Common myeloid progenitor, CD34-positive (primary cell): ENCODE measurements around the gene CASP10.

ENCODE experiments used
- CTCF ChIA-PET: fragments of 350-600 bp; sonication (Branson Sonifier 250); formaldehyde crosslinking; loops from one replicate; lab custom pipeline; 2021; ENCODE audit warnings: antibody characterized with exemption; lab: Charles Lee
- POLR2A ChIA-PET: fragments of 350-600 bp; sonication (Branson Sonifier 250); formaldehyde crosslinking; loops from one replicate; lab custom pipeline; 2021; ENCODE audit warnings: antibody characterized with exemption; lab: Charles Lee
- DNase-seq, 3 donors: peaks; one replicate each; pipeline versions ENCODE4 v3.0.0 to v3.0.0-alpha.2; 2013
- H3K27ac ChIP-seq, 2 experiments: 1 replicate in 1 of 2; 2 replicates in 1 of 2; pipeline ENCODE4 v1.7.0; 2013; ENCODE audit warnings: inconsistent platforms in 2 of 2, low read length in 2 of 2, mild to moderate bottlenecking in 2 of 2, low read depth in 1 of 2, moderate library complexity in 1 of 2; ENCODE audit not compliant: severe bottlenecking in 2 of 2, insufficient read depth in 1 of 2, poor library complexity in 1 of 2
- H3K27me3 ChIP-seq, 5 experiments: replicated peaks in 2 of 5; 1 replicate in 3 of 5; 2 replicates in 2 of 5; pipeline versions ENCODE4 v1.6.1 to v1.7.0; 2013; ENCODE audit warnings: low read length in 4 of 5, mild to moderate bottlenecking in 2 of 5, moderate library complexity in 2 of 5, inconsistent platforms in 1 of 5; ENCODE audit not compliant: insufficient read depth in 5 of 5, control insufficient read depth in 4 of 5
- H3K36me3 ChIP-seq, 4 experiments: 1 replicate in 2 of 4; 2 replicates in 2 of 4; pipeline versions ENCODE4 v1.6.1 to v1.7.0; 2013; ENCODE audit warnings: low read length in 3 of 4, control low read depth in 1 of 4, mild to moderate bottlenecking in 1 of 4; ENCODE audit not compliant: control insufficient read depth in 4 of 4, insufficient read depth in 4 of 4
- H3K4me1 ChIP-seq, 4 experiments: 1 replicate in 3 of 4; 2 replicates in 1 of 4; pipeline versions ENCODE4 v1.6.1 to v1.7.1; 2013; ENCODE audit warnings: low read length in 3 of 4, mild to moderate bottlenecking in 3 of 4, control low read depth in 1 of 4, inconsistent platforms in 1 of 4, moderate library complexity in 1 of 4; ENCODE audit not compliant: control insufficient read depth in 4 of 4, insufficient read depth in 4 of 4; ENCODE audit errors: control extremely low read depth in 1 of 4
- H3K4me3 ChIP-seq, 7 experiments: 1 replicate in 4 of 7; 2 replicates in 3 of 7; pipeline versions ENCODE4 v1.5.1 to v1.7.0; 2013; ENCODE audit warnings: mild to moderate bottlenecking in 7 of 7, low read length in 6 of 7, moderate library complexity in 6 of 7, inconsistent platforms in 2 of 7, low read depth in 2 of 7, control low read depth in 1 of 7; ENCODE audit not compliant: insufficient read depth in 4 of 7, control insufficient read depth in 1 of 7; ENCODE audit errors: extremely low read depth in 1 of 7
- H3K9me3 ChIP-seq, 5 experiments: 1 replicate in 4 of 5; 2 replicates in 1 of 5; pipeline versions ENCODE4 v1.6.1 to v1.7.1; 2013; ENCODE audit warnings: low read length in 4 of 5, mild to moderate bottlenecking in 2 of 5, inconsistent platforms in 1 of 5, low read depth in 1 of 5, moderate library complexity in 1 of 5; ENCODE audit not compliant: control insufficient read depth in 4 of 5, insufficient read depth in 2 of 5; ENCODE audit errors: control extremely low read depth in 1 of 5
- WGBS: methylation state at CpG from one replicate; pipeline ENCODE4 v1.1.5; 2013; ENCODE audit not compliant: insufficient coverage; 5-methylcytosine and 5-hydroxymethylcytosine counted together

Gene CASP10

DNA sequence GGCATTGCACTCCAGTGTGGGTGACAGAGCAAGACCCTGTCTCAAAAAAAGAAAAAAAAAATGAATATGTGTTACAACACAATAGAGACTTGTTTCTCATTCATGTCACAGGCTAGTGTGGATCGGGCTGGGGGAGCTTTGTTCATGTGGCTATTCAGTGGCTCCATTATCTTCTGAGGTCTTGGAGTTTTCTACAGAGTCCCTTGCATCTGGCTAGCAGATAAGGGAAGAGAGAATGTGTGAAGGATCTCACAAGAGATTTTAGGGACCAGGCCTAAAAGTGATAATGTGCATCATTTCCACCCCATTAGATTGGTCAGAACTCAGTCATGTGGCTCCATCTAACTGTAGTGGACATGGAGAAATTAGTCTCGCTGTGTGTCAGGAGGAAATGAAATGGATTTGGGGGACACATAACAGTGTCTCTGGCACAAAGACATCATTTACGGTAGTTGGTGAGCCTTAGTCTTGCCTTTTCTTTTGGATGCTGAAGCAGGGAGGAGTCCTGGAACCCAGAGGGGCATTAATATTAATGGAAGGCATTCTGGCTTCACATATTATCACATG lies 32.4 kb upstream of the CASP10 start:
- Histone ChIP-seq H3K27ac (no peak overlapping the region), H3K36me3 (peaks cover 10 to 63% (median 45%) of the 10 kb centered on the region in 4 experiments), H3K4me3 (no peak overlapping the region), H3K4me1 (peaks cover 0 to 18% (median 12%) of the 10 kb centered on the region in 4 experiments), H3K27me3 (no peaks in the 10 kb centered on the region), H3K9me3 (no peaks in the 10 kb centered on the region)
- no peak for DNase-seq
- ChIA-PET CTCF (interaction anchor here (0.7 to 1.8 kb wide), 6 partner anchors 10 to 30 kb away, joined by 3 to 10 read pairs (median 4); no protein-coding TSS in a partner anchor), POLR2A (no interaction called here)
- 94% methylated on average over 3 of the region's 3 CpGs for WGBS

GRCh38 chr2:201151127-201151981 lies 31.6 kb upstream of the CASP10 start:
- H3K4me1 ChIP-seq, result peaks cover 0 to 24% (median 14%) of the 10 kb centered on the region in 4 experiments
- 90% methylated on average over 4 of the region's 8 CpGs for WGBS
- ChIA-PET POLR2A (no interaction called here), CTCF (interaction anchor here (0.7 to 1.8 kb wide), 5 partner anchors 11 to 31 kb away, joined by 3 to 10 read pairs (median 5); no protein-coding TSS in a partner anchor)
- H3K27me3 ChIP-seq, result no peaks in the 10 kb centered on the region
- H3K27ac ChIP-seq, result peak overlapping the region; percentile 29 to 76
- no peaks in the 10 kb centered on the region for H3K9me3 ChIP-seq
- peaks cover 10 to 69% (median 51%) of the 10 kb centered on the region in 4 experiments for H3K36me3 ChIP-seq
- no peak overlapping the region for H3K4me3 ChIP-seq
- peak; percentile 42 to 86 (median 77) for DNase-seq

- H3K36me3 ChIP-seq, result peaks cover 12 to 60% (median 50%) of the 10 kb centered on the region in 4 experiments
- WGBS, result 86% methylated on average over 1 of the region's 1 CpG
- no peak for DNase-seq
- H3K4me3 ChIP-seq, result no peak overlapping the region
- H3K27ac ChIP-seq, result no peak overlapping the region
- H3K9me3 ChIP-seq, result no peaks in the 10 kb centered on the region
- ChIA-PET POLR2A (interaction anchor here (0.6 to 1.6 kb wide), 2 partner anchors 35 to 63 kb away, joined by 3 read pairs; no protein-coding TSS in a partner anchor), CTCF (interaction anchor here (0.6 to 3.7 kb wide), 6 partner anchors 9 to 228 kb away, joined by 3 to 34 read pairs (median 4); no protein-coding TSS in a partner anchor)
- H3K27me3 ChIP-seq, result no peaks in the 10 kb centered on the region
- H3K4me1 ChIP-seq, result peaks cover 5 to 36% (median 25%) of the 10 kb centered on the region in 4 experiments
These were observed 30.4 kb upstream of the CASP10 start for GRCh38 chr2:201152517-201152916.

- H3K4me1 ChIP-seq, result peaks cover 6 to 43% (median 30%) of the 10 kb centered on the region in 4 experiments
- H3K36me3 ChIP-seq, result peaks cover 13 to 60% (median 49%) of the 10 kb centered on the region in 4 experiments
- 100% methylated on average over 1 of the region's 6 CpGs for WGBS
These were observed 29.7 kb upstream of the CASP10 start for GRCh38 chr2:201152999-201153815.

GRCh38 chr2:201154615-201155399 lies 28.1 kb upstream of the CASP10 start:
- H3K27me3 ChIP-seq, result no peaks in the 10 kb centered on the region
- 95% methylated on average over 4 of the region's 9 CpGs for WGBS
- H3K9me3 ChIP-seq, result no peaks in the 10 kb centered on the region
- peaks cover 12 to 55% (median 35%) of the 10 kb centered on the region in 4 experiments for H3K4me1 ChIP-seq
- H3K27ac ChIP-seq, result no peak overlapping the region
- peaks cover 13 to 51% (median 42%) of the 10 kb centered on the region in 4 experiments for H3K36me3 ChIP-seq
- H3K4me3 ChIP-seq, result no peak overlapping the region
- CTCF ChIA-PET, result interaction anchor here (0.9 to 3.7 kb wide), 8 partner anchors 11 to 251 kb away, joined by 3 to 34 read pairs (median 4); partner anchors contain the start of gene CFLAR
- no peak for DNase-seq
- POLR2A ChIA-PET, result no interaction called here

More at GRCh38 chr2:201152999-201153815, 29.7 kb upstream of the CASP10 start:
- ChIA-PET CTCF (interaction anchor here (1.0 to 3.7 kb wide), 6 partner anchors 10 to 250 kb away, joined by 3 to 34 read pairs (median 4); no protein-coding TSS in a partner anchor), POLR2A (interaction anchor here (1.6 kb wide), 1 partner anchor 36 kb away, joined by 3 read pairs; no protein-coding TSS in a partner anchor)
- DNase-seq, result peak in 1 of 3 donors; percentile 61
- peak overlapping the region in 1 of 2 experiments; percentile 36 for H3K27ac ChIP-seq
- no peak overlapping the region for H3K4me3 ChIP-seq
- H3K9me3 ChIP-seq, result no peaks in the 10 kb centered on the region
- no peaks in the 10 kb centered on the region for H3K27me3 ChIP-seq

- Histone ChIP-seq H3K27ac (peak overlapping the region in 1 of 2 experiments; percentile 40), H3K4me3 (no peak overlapping the region), H3K36me3 (peaks cover 21 to 55% (median 43%) of the 10 kb centered on the region in 4 experiments), H3K9me3 (no peaks in the 10 kb centered on the region), H3K27me3 (no peaks in the 10 kb centered on the region), H3K4me1 (peaks cover 12 to 54% (median 31%) of the 10 kb centered on the region in 4 experiments)
- CTCF ChIA-PET, result interaction anchor here (0.7 to 2.6 kb wide), 2 partner anchors 28 to 38 kb away, joined by 3 to 16 read pairs; no protein-coding TSS in a partner anchor
- no peak for DNase-seq
- POLR2A ChIA-PET, result no interaction called here
- 82% methylated on average over 2 of the region's 6 CpGs for WGBS
These were observed 26.9 kb upstream of the CASP10 start for GRCh38 chr2:201156036-201156435.
